Measurements from ENCODE around the gene ARHGEF4.

The ARHGEF4 gene

GRCh38 chr2:131010566-131010965 lies 173.9 kb downstream of the ARHGEF4 start:
- no peak overlapping the region for H3K9ac ChIP-seq (ENCODE audit: insufficient read length)
- no peak overlapping the region for H3K27ac ChIP-seq
- H3K9me3 ChIP-seq (ENCODE audit: low read depth, low read length) = no peaks in the 10 kb centered on the region
- no peaks in the 10 kb centered on the region for H3K36me3 ChIP-seq (ENCODE audit: insufficient read depth, low read length)
- no peak overlapping the region for H3K4me3 ChIP-seq
- TF ChIP-seq FOXP2 (optimal IDR thresholded peaks at IDR 0.05; ENCODE audit: control extremely low read depth, extremely low read length, insufficient read depth) (no peak), POLR2AphosphoS5 (IDR thresholded peaks at IDR 0.05; ENCODE audit: borderline replicate concordance, low read depth, low read length) (no peak)
- DNase-seq (ENCODE audit: low read depth, low spot score) = no peak

- H3K27ac ChIP-seq = no peak overlapping the region
- DNase-seq (ENCODE audit: low read depth, low spot score) = no peak
- TF ChIP-seq EZH2 (IDR thresholded peaks at IDR 0.05) (no peak), POLR2AphosphoS5 (IDR thresholded peaks at IDR 0.05; ENCODE audit: borderline replicate concordance, low read depth, low read length) (no peak), FOXP2 (optimal IDR thresholded peaks at IDR 0.05; ENCODE audit: control extremely low read depth, extremely low read length, insufficient read depth) (no peak)
- H3K9ac ChIP-seq (ENCODE audit: insufficient read length) = no peak overlapping the region
- no peaks in the 10 kb centered on the region for H3K9me3 ChIP-seq (ENCODE audit: low read depth, low read length)
- no peak overlapping the region for H3K4me3 ChIP-seq
- no peaks in the 10 kb centered on the region for H3K36me3 ChIP-seq (ENCODE audit: insufficient read depth, low read length)
Measured at GRCh38 chr2:131011486-131011885, 174.8 kb downstream of the ARHGEF4 start.

GRCh38 chr2:131014141-131014540 lies 177.4 kb downstream of the ARHGEF4 start:
- Histone ChIP-seq H3K27ac (no peak overlapping the region), H3K9ac (ENCODE audit: insufficient read length) (no peak overlapping the region), H3K4me3 (no peak overlapping the region), H3K36me3 (ENCODE audit: insufficient read depth, low read length) (no peaks in the 10 kb centered on the region), H3K9me3 (ENCODE audit: low read depth, low read length) (no peaks in the 10 kb centered on the region)
- no peak for DNase-seq (ENCODE audit: low read depth, low spot score)
- TF ChIP-seq FOXP2 (optimal IDR thresholded peaks at IDR 0.05; ENCODE audit: control extremely low read depth, extremely low read length, insufficient read depth) (no peak), EZH2 (IDR thresholded peaks at IDR 0.05) (no peak), POLR2AphosphoS5 (IDR thresholded peaks at IDR 0.05; ENCODE audit: borderline replicate concordance, low read depth, low read length) (no peak)

DNA sequence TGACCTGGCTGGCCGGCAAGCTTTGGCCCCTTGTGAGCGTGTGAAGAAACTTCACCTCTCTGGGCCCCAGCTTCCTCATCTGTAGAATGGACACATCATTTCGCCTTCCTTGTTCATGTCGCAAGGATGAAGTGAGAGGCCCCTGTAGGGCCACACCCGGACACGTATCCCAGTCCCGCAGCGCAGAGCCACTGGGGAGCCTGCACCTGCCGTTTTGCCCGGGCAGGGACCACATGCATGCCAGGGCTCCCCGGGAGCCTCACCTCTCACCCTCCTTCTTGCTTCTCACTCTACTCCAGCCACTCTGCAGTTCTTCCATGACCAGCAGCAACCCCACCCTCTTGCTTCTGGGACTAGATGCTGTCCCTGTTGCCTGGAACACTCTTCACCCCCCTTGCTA lies 179.1 kb downstream of the ARHGEF4 start:
- Histone ChIP-seq H3K9me3 (ENCODE audit: low read depth, low read length) (no peaks in the 10 kb centered on the region), H3K9ac (ENCODE audit: insufficient read length) (no peak overlapping the region), H3K36me3 (ENCODE audit: insufficient read depth, low read length) (no peaks in the 10 kb centered on the region), H3K27ac (no peak overlapping the region), H3K4me3 (no peak overlapping the region)
- TF ChIP-seq FOXP2 (optimal IDR thresholded peaks at IDR 0.05; ENCODE audit: control extremely low read depth, extremely low read length, insufficient read depth) = no peak
- TF ChIP-seq EZH2 (IDR thresholded peaks at IDR 0.05) = no peak
- no peak for TF ChIP-seq POLR2AphosphoS5 (IDR thresholded peaks at IDR 0.05; ENCODE audit: borderline replicate concordance, low read depth, low read length)
- DNase-seq (ENCODE audit: low read depth, low spot score) = no peak

DNA sequence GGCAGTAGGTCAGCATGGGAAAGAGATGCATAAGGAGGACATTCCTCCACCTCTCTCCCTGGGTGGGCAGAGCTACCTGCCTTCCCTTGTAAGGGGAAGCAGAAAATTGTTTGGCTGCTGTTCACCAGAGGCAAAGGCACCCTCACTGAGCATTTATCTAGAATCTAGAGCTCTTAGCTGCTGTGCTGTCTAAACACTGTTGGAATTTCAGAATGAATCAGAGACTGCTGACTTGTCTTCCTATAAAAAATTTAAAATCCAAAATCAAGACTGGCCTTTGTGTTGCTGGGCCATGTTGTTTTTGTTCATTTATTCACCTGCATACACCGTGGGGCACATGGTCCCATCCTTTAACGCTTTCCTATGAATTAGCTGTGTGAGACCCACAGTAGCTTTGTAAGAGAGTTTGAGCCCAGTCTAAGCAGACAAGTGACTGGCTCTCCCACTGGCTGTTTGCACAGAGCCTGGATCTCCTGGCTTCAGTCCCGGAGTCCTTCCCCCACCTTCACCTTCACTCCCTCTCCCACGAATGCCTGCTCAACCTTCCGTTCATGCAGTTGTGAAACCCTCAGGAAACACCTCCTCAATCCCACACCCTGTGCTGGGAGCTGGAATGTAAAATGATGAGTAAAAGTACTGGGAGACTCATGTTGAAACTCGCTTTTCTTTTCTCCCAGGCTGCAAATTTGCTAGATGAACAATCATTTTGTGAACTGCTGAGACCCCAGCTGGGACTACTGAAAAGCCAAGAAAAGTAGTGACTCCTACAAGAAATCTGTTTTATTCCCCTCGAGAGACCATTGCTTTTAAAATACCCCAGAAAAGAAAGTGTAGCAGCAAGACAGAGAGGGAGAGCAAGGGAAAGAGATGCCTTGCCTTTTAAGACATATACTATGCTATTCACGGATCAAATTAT lies 180.4 kb downstream of the ARHGEF4 start:
- TF ChIP-seq EZH2 (IDR thresholded peaks at IDR 0.05) = no peak
- TF ChIP-seq POLR2AphosphoS5 (IDR thresholded peaks at IDR 0.05; ENCODE audit: borderline replicate concordance, low read depth, low read length) = no peak
- TF ChIP-seq FOXP2 (optimal IDR thresholded peaks at IDR 0.05; ENCODE audit: control extremely low read depth, extremely low read length, insufficient read depth) = no peak
- no peak overlapping the region for H3K27ac ChIP-seq
- DNase-seq (ENCODE audit: low read depth, low spot score) = no peak
- H3K9ac ChIP-seq (ENCODE audit: insufficient read length) = no peak overlapping the region
- no peaks in the 10 kb centered on the region for H3K9me3 ChIP-seq (ENCODE audit: low read depth, low read length)
- no peak overlapping the region for H3K4me3 ChIP-seq
- no peaks in the 10 kb centered on the region for H3K36me3 ChIP-seq (ENCODE audit: insufficient read depth, low read length)

GRCh38 chr2:131022731-131023130 lies 186.0 kb downstream of the ARHGEF4 start:
- DNase-seq (ENCODE audit: low read depth, low spot score) = no peak
- no peak overlapping the region for H3K4me3 ChIP-seq
- H3K36me3 ChIP-seq (ENCODE audit: insufficient read depth, low read length) = no peaks in the 10 kb centered on the region
- H3K27ac ChIP-seq = no peak overlapping the region
- H3K9ac ChIP-seq (ENCODE audit: insufficient read length) = no peak overlapping the region
- no peak for TF ChIP-seq FOXP2 (optimal IDR thresholded peaks at IDR 0.05; ENCODE audit: control extremely low read depth, extremely low read length, insufficient read depth)
- no peak for TF ChIP-seq EZH2 (IDR thresholded peaks at IDR 0.05)
- no peak for TF ChIP-seq POLR2AphosphoS5 (IDR thresholded peaks at IDR 0.05; ENCODE audit: borderline replicate concordance, low read depth, low read length)
- no peaks in the 10 kb centered on the region for H3K9me3 ChIP-seq (ENCODE audit: low read depth, low read length)

DNA sequence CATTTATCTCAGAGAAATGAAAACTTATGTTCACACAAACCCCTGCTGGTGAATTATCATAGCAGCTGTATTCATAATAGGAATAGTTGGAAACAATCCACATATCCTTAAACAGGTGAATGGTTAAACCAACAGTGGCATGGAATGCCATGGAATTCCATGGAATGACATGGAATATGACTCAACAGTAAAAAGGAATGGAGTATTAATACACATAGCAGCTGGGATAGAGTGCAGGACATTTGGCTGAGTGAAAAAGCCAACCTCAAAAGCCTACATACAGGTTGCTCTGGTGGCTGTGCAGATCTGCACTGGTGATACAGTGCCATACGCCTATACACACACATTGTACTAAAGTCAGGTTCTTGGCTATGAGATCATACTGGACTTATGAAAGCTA lies 187.0 kb downstream of the ARHGEF4 start:
- H3K27ac ChIP-seq = no peak overlapping the region
- H3K9ac ChIP-seq (ENCODE audit: insufficient read length) = no peak overlapping the region
- H3K36me3 ChIP-seq (ENCODE audit: insufficient read depth, low read length) = no peaks in the 10 kb centered on the region
- TF ChIP-seq POLR2AphosphoS5 (IDR thresholded peaks at IDR 0.05; ENCODE audit: borderline replicate concordance, low read depth, low read length) = no peak
- TF ChIP-seq FOXP2 (optimal IDR thresholded peaks at IDR 0.05; ENCODE audit: control extremely low read depth, extremely low read length, insufficient read depth) = no peak
- no peak for TF ChIP-seq EZH2 (IDR thresholded peaks at IDR 0.05)
- H3K9me3 ChIP-seq (ENCODE audit: low read depth, low read length) = no peaks in the 10 kb centered on the region
- DNase-seq (ENCODE audit: low read depth, low spot score) = no peak
- no peak overlapping the region for H3K4me3 ChIP-seq

DNA sequence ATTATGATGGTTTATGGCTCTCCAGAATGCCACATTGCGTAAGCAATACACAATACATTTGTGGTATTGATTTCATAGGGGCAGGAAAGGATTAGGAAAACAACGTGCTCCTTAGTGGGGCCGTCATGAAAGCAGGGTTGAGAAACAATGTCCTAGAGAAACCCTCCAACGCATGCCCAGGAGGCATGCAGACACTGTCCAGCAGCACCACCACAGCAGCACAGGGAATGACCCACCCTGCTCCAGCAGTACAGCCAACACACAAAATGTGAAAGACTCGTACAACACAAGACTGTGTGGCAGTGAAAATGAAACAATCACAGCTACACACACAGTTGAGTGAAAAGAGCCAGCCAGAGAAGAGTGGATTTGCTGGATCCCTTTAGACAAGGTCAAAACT lies 190.2 kb downstream of the ARHGEF4 start:
- no peak for DNase-seq (ENCODE audit: low read depth, low spot score)
- H3K4me3 ChIP-seq = no peak overlapping the region
- H3K9me3 ChIP-seq (ENCODE audit: low read depth, low read length) = no peaks in the 10 kb centered on the region
- TF ChIP-seq EZH2 (IDR thresholded peaks at IDR 0.05) = no peak
- TF ChIP-seq FOXP2 (optimal IDR thresholded peaks at IDR 0.05; ENCODE audit: control extremely low read depth, extremely low read length, insufficient read depth) = no peak
- no peak for TF ChIP-seq POLR2AphosphoS5 (IDR thresholded peaks at IDR 0.05; ENCODE audit: borderline replicate concordance, low read depth, low read length)
- no peak overlapping the region for H3K27ac ChIP-seq
- H3K9ac ChIP-seq (ENCODE audit: insufficient read length) = no peak overlapping the region
- no peaks in the 10 kb centered on the region for H3K36me3 ChIP-seq (ENCODE audit: insufficient read depth, low read length)

Measured in SK-N-MC (cell line).